Measurements from ENCODE around the gene ARHGAP10. TPM values are rescaled to one million over a fixed set of nuclear protein-coding genes. Genes with fewer than 3 reads are reported as not detected.

The ARHGAP10 gene
- total RNA-seq, 1 experiment from 2014 or later = 11.7 TPM

DNA sequence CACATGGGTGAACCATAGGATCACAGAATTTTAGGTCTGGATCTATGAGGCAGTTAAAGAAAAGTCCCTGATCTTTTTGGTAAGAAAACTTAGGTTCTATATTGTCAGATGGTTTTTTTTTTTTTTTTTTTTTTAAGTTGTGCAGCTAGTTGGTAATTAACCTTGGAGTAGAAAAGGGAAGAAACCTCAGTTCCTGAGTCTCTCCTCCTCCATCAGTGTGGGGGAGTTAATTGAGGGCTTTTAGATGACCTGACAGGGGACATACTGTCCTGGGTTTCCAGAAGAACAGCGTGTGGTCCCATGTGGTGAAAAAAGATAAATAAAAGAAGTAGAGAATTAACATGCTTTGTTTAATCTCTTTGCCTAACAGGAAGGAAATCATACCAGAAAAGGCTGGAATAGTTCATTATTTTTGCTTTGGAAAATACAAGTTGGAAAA, 123.7 kb downstream of the ARHGAP10 start:
- POLR2A ChIA-PET = no interaction called here
- ATAC-seq (no peak), DNase-seq (ENCODE audit: low read depth, low spot score) (no peak)
- no TSS peak for BruUV-seq (replicated peaks)
- H3K9me3 ChIP-seq (ENCODE audit: control insufficient read depth, insufficient read depth, low read depth, low read length) = no peaks in the 10 kb centered on the region
- TF ChIP-seq POLR2AphosphoS5 (IDR thresholded peaks at IDR 0.05; ENCODE audit: low read depth, low read length) (no peak), TCF7L2 (IDR thresholded peaks at IDR 0.05; ENCODE audit: low read depth, low read length) (no peak), SIN3A (IDR thresholded peaks at IDR 0.05; ENCODE audit: borderline replicate concordance, insufficient read depth, low read depth, low read length) (no peak)
- TF ChIP-seq, protein P1, sequence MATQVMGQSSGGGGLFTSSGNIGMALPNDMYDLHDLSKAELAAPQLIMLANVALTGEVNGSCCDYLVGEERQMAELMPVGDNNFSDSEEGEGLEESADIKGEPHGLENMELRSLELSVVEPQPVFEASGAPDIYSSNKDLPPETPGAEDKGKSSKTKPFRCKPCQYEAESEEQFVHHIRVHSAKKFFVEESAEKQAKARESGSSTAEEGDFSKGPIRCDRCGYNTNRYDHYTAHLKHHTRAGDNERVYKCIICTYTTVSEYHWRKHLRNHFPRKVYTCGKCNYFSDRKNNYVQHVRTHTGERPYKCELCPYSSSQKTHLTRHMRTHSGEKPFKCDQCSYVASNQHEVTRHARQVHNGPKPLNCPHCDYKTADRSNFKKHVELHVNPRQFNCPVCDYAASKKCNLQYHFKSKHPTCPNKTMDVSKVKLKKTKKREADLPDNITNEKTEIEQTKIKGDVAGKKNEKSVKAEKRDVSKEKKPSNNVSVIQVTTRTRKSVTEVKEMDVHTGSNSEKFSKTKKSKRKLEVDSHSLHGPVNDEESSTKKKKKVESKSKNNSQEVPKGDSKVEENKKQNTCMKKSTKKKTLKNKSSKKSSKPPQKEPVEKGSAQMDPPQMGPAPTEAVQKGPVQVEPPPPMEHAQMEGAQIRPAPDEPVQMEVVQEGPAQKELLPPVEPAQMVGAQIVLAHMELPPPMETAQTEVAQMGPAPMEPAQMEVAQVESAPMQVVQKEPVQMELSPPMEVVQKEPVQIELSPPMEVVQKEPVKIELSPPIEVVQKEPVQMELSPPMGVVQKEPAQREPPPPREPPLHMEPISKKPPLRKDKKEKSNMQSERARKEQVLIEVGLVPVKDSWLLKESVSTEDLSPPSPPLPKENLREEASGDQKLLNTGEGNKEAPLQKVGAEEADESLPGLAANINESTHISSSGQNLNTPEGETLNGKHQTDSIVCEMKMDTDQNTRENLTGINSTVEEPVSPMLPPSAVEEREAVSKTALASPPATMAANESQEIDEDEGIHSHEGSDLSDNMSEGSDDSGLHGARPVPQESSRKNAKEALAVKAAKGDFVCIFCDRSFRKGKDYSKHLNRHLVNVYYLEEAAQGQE (IDR thresholded peaks at IDR 0.05; ENCODE audit: insufficient read depth in 1 of 2, low read depth in 2 of 2, low read length in 1 of 2) = no peak
- TF ChIP-seq, protein P2, sequence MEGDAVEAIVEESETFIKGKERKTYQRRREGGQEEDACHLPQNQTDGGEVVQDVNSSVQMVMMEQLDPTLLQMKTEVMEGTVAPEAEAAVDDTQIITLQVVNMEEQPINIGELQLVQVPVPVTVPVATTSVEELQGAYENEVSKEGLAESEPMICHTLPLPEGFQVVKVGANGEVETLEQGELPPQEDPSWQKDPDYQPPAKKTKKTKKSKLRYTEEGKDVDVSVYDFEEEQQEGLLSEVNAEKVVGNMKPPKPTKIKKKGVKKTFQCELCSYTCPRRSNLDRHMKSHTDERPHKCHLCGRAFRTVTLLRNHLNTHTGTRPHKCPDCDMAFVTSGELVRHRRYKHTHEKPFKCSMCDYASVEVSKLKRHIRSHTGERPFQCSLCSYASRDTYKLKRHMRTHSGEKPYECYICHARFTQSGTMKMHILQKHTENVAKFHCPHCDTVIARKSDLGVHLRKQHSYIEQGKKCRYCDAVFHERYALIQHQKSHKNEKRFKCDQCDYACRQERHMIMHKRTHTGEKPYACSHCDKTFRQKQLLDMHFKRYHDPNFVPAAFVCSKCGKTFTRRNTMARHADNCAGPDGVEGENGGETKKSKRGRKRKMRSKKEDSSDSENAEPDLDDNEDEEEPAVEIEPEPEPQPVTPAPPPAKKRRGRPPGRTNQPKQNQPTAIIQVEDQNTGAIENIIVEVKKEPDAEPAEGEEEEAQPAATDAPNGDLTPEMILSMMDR (IDR thresholded peaks at IDR 0.05) = no peak
- H3K27ac ChIP-seq (ENCODE audit: low read length) = no peak overlapping the region
- H3K4me1 ChIP-seq (ENCODE audit: control insufficient read depth, insufficient read depth, low read length) = no peaks in the 10 kb centered on the region
- CTCF ChIA-PET = no interaction called here
- H3K27me3 ChIP-seq (ENCODE audit: control insufficient read depth, insufficient read depth, low read length) = no peaks in the 10 kb centered on the region
- intact Hi-C loops (cut with micrococcal nuclease; ENCODE audit: unreplicated experiment) = no loop called here
- in situ Hi-C loops (cut with HindIII; ENCODE audit: low pct_unique_long_range_greater_than_20kb, low sequenced_read_pairs) = no loop called here
- no peaks in the 10 kb centered on the region for H3K36me3 ChIP-seq (ENCODE audit: control insufficient read depth, insufficient read depth, low read length)
- H3K4me3 ChIP-seq (ENCODE audit: low read depth in 2 of 2, low read length in 2 of 2) = no peak overlapping the region

DNA sequence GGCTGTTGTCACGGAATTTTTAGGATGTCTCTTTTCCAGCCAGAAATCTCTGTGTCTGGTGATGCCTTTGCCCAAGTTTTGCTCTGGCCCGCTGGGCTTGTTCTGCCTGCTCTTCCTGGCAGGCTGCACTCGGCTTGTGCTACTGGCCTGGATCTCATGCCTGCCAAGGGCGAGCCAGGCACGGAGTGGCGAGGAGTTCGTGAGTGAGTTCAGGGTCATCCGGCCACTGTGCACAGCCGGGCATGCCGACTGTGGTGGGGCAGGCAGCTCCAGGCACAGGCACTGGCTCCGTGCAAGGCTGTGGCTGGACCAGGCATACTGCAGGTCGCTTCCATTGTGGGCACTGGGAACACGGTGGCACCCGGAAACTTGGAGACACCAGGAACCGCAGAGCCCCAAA, 129.1 kb downstream of the ARHGAP10 start:
- ATAC-seq (no peak), DNase-seq (ENCODE audit: low read depth, low spot score) (no peak)
- H3K9me3 ChIP-seq (ENCODE audit: control insufficient read depth, insufficient read depth, low read depth, low read length) = no peaks in the 10 kb centered on the region
- ChIA-PET POLR2A (no interaction called here), CTCF (no interaction called here)
- intact Hi-C loops (cut with micrococcal nuclease; ENCODE audit: unreplicated experiment) (loop anchor here (10.0 kb wide), 1 partner anchor 246 kb away; the partner anchor contains the start of gene TMEM184C), in situ Hi-C loops (cut with HindIII; ENCODE audit: low pct_unique_long_range_greater_than_20kb, low sequenced_read_pairs) (no loop called here)
- no peak overlapping the region for H3K4me3 ChIP-seq (ENCODE audit: low read depth in 2 of 2, low read length in 2 of 2)
- H3K4me1 ChIP-seq (ENCODE audit: control insufficient read depth, insufficient read depth, low read length) = no peaks in the 10 kb centered on the region
- no peaks in the 10 kb centered on the region for H3K27me3 ChIP-seq (ENCODE audit: control insufficient read depth, insufficient read depth, low read length)
- no TSS peak for BruUV-seq (replicated peaks)
- no peaks in the 10 kb centered on the region for H3K36me3 ChIP-seq (ENCODE audit: control insufficient read depth, insufficient read depth, low read length)
- TF ChIP-seq, protein P1 (IDR thresholded peaks at IDR 0.05; ENCODE audit: insufficient read depth in 1 of 2, low read depth in 2 of 2, low read length in 1 of 2) = no peak
- no peak for TF ChIP-seq SIN3A (IDR thresholded peaks at IDR 0.05; ENCODE audit: borderline replicate concordance, insufficient read depth, low read depth, low read length)
- no peak for TF ChIP-seq POLR2AphosphoS5 (IDR thresholded peaks at IDR 0.05; ENCODE audit: low read depth, low read length)
- TF ChIP-seq, protein P2 (IDR thresholded peaks at IDR 0.05) = no peak
- no peak for TF ChIP-seq TCF7L2 (IDR thresholded peaks at IDR 0.05; ENCODE audit: low read depth, low read length)
- H3K27ac ChIP-seq (ENCODE audit: low read length) = no peak overlapping the region

All from Panc1 (cell line).